Psoas muscle (tissue), 8 donors: ENCODE results near the gene AP2A1. TPM values are rescaled to one million over a fixed set of nuclear protein-coding genes. Genes with fewer than 3 reads are reported as not detected.

Source experiments
- ATAC-seq, 4 donors: fragments of 200-7000 bp; cut with Tn5 transposase; one replicate each; pipeline ENCODE4 v1.9.1; 2020; ENCODE audit warnings: moderate library complexity in 3 of 4, mild to moderate bottlenecking in 2 of 4
- DNase-seq, 2 donors: peaks; one replicate each; pipeline ENCODE4 v3.0.0-alpha.2; 2020
- H3K27ac ChIP-seq: fragments of 200-600 bp; one replicate; pipeline ENCODE4 v1.8.0; 2022
- H3K27me3 ChIP-seq, 3 donors: fragments of 200-600 bp in 1 of 3; one replicate each; pipeline versions ENCODE4 v1.6.1 to v1.8.0; 2013 to 2022; ENCODE audit warnings: low read length in 2 of 3, mild to moderate bottlenecking in 2 of 3, moderate library complexity in 1 of 3; ENCODE audit not compliant: insufficient read depth in 3 of 3
- H3K36me3 ChIP-seq, 2 donors: fragments of 200-600 bp in 1 of 2; one replicate each; pipeline versions ENCODE4 v1.6.1 to v1.8.0; 2013 to 2022; ENCODE audit warnings: low read depth in 1 of 2, mild to moderate bottlenecking in 1 of 2, moderate library complexity in 1 of 2; ENCODE audit not compliant: insufficient read depth in 1 of 2
- H3K4me1 ChIP-seq: fragments of 200-600 bp; one replicate; pipeline ENCODE4 v1.8.0; 2022
- H3K4me3 ChIP-seq: fragments of 200-600 bp; one replicate; pipeline ENCODE4 v1.8.0; 2022; ENCODE audit warnings: mild to moderate bottlenecking
- H3K9me3 ChIP-seq: fragments of 200-600 bp; one replicate; pipeline ENCODE4 v1.8.0; 2022
- WGBS, 3 donors: extraction: QIAGEN DNeasy Blood & Tissue Kit; methylation state at CpG; one replicate each; pipeline versions ENCODE4 v1.1.6 to v1.1.7; 2013; 5-methylcytosine and 5-hydroxymethylcytosine counted together
- intact Hi-C, 2 donors: fragments of 100-400 bp; cut with DNase I; formaldehyde crosslinking; loops; one replicate each; pipeline versions ENCODE4 v1.11.0 to v1.14.2; 2022
- polyA plus RNA-seq, 3 donors: library from polyadenylated mRNA; stranded (reverse); fragments of 200-250 nt; gene quantifications; one replicate each; pipeline ENCODE4 v1.2.3, GENCODE V29; 2013
- total RNA-seq, 4 donors: library from RNA; stranded (reverse); fragmentation: NEBNext Ultra II Directional in 2 of 4; extraction: Animal tissue kit (Norgen Biotek cat#: 25700) in 2 of 4; gene quantifications; one replicate each; pipeline versions ENCODE4 v1.2.1 to v1.2.4, GENCODE V29; 2021 to 2023
- TF ChIP-seq, protein P1 (sequence below): fragments of 200-600 bp; IDR thresholded peaks from one replicate; pipeline ENCODE4 v1.8.0; 2022; ENCODE audit warnings: antibody characterized with exemption
- donor health status: healthy with polysubstance abuse.
- donor health status: DM: no; HTN: no; CAD: no; lungs with moderate emphysema.
- donor health status: Bipolar disorder and iron deficiency.
- donor health status: healthy.
- donor health status: DM: yes; HTN: yes; CAD: no.
- donor health status: DM: no; HTN: no; CAD: no.
- donor health status: DM: no; HTN: no; CAD: no.
- donor health status: DM: yes; HTN: yes; CAD: no.

Gene AP2A1
- total and polyA plus RNA-seq, 7 donors = 58.2 to 102 (median 81.0) TPM

- Histone ChIP-seq H3K27ac (peak overlapping the region; percentile 9), H3K36me3 (no peaks in the 10 kb centered on the region), H3K4me1 (peaks cover 34% of the 10 kb centered on the region), H3K9me3 (no peaks in the 10 kb centered on the region), H3K27me3 (no peaks in the 10 kb centered on the region), H3K4me3 (no peak overlapping the region)
- no peak for ATAC-seq
- 90 to 94% (median 94%) methylated on average over 10 of the region's 10 CpGs for WGBS, 3 donors
- no peak for DNase-seq
- intact Hi-C loops = no loop called here
- TF ChIP-seq, protein P1, sequence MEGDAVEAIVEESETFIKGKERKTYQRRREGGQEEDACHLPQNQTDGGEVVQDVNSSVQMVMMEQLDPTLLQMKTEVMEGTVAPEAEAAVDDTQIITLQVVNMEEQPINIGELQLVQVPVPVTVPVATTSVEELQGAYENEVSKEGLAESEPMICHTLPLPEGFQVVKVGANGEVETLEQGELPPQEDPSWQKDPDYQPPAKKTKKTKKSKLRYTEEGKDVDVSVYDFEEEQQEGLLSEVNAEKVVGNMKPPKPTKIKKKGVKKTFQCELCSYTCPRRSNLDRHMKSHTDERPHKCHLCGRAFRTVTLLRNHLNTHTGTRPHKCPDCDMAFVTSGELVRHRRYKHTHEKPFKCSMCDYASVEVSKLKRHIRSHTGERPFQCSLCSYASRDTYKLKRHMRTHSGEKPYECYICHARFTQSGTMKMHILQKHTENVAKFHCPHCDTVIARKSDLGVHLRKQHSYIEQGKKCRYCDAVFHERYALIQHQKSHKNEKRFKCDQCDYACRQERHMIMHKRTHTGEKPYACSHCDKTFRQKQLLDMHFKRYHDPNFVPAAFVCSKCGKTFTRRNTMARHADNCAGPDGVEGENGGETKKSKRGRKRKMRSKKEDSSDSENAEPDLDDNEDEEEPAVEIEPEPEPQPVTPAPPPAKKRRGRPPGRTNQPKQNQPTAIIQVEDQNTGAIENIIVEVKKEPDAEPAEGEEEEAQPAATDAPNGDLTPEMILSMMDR = no peak
These were observed 81.2 kb downstream of the AP2A1 start for GRCh38 chr19:49847731-49848696.

DNA sequence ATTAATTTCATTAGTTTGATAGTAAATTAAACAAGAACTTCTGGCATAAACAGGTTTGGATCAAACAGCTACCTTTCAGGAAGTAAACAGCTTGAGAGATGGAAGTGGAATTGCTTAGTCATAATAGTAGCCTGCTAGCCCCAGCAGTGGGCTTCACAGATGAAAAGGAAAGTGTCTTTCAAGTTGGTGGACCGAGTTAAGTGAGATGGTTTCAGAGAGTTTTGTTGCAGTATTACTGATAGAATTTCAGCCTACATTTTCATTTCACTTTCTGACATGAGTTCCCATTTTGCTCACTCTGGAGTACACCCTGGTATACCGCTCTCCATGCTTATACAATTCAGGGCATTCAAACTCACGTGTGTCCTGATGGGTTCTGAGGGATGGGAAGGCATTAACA lies 82.1 kb downstream of the AP2A1 start:
- 88 to 95% (median 88%) methylated on average over 3 of the region's 3 CpGs for WGBS, 3 donors

GRCh38 chr19:49849433-49850220 lies 82.8 kb downstream of the AP2A1 start:
- ATAC-seq (peak in 1 of 4 donors; percentile 5), DNase-seq (no peak)
- Histone ChIP-seq H3K4me1 (peaks cover 39% of the 10 kb centered on the region), H3K27me3 (no peaks in the 10 kb centered on the region), H3K36me3 (peaks cover 0 to 5% of the 10 kb centered on the region in 2 donors), H3K27ac (peak overlapping the region; percentile 100), H3K9me3 (no peaks in the 10 kb centered on the region), H3K4me3 (peak overlapping the region; percentile 96)
- 81 to 90% (median 84%) methylated on average over 15 of the region's 15 CpGs for WGBS, 3 donors
- TF ChIP-seq, protein P1 = no peak
- intact Hi-C loops = loop anchor here in 1 of 2 donors (5.0 kb wide), 1 partner anchor 32 kb away; the partner anchor contains the start of gene MED25

More for the DNA sequence above, 82.1 kb downstream of the AP2A1 start:
- intact Hi-C loops = no loop called here
- H3K36me3 ChIP-seq = no peaks in the 10 kb centered on the region
- TF ChIP-seq, protein P1 = no peak
- no peaks in the 10 kb centered on the region for H3K27me3 ChIP-seq
- no peak for ATAC-seq
- no peaks in the 10 kb centered on the region for H3K9me3 ChIP-seq
- H3K4me1 ChIP-seq = peaks cover 43% of the 10 kb centered on the region
- no peak overlapping the region for H3K4me3 ChIP-seq
- H3K27ac ChIP-seq = peak overlapping the region; percentile 100
- no peak for DNase-seq

- ATAC-seq (peak; percentile 1 to 14 (median 4)), DNase-seq (no peak)
- peaks cover 0 to 10% of the 10 kb centered on the region in 2 donors for H3K36me3 ChIP-seq
- H3K27me3 ChIP-seq = no peaks in the 10 kb centered on the region
- H3K9me3 ChIP-seq = no peaks in the 10 kb centered on the region
- peak overlapping the region; percentile 100 for H3K27ac ChIP-seq
- TF ChIP-seq, protein P1 = no peak
- intact Hi-C loops = loop anchor here in 1 of 2 donors (5.0 kb wide), 1 partner anchor 33 kb away; the partner anchor contains the start of gene MED25
- WGBS, 3 donors = 49 to 56% (median 51%) methylated on average over 12 of the region's 12 CpGs
- H3K4me3 ChIP-seq = peak overlapping the region; percentile 96
- peaks cover 34% of the 10 kb centered on the region for H3K4me1 ChIP-seq
These were observed 83.4 kb downstream of the AP2A1 start for GRCh38 chr19:49850221-49850486.
